Glomerular visceral epithelial cell (primary cell): ENCODE data around the gene TRAPPC13.
"Not testable (repeated sequence)": the region's sequence is repeated elsewhere in the genome, so short reads cannot be mapped to it uniquely, and the experiment has no call there.

Experiments
- DNase-seq: peaks from one replicate; pipeline ENCODE4 v3.0.0-alpha.2; 2016; ENCODE audit errors: extremely low spot score

TRAPPC13 gene, protein sequence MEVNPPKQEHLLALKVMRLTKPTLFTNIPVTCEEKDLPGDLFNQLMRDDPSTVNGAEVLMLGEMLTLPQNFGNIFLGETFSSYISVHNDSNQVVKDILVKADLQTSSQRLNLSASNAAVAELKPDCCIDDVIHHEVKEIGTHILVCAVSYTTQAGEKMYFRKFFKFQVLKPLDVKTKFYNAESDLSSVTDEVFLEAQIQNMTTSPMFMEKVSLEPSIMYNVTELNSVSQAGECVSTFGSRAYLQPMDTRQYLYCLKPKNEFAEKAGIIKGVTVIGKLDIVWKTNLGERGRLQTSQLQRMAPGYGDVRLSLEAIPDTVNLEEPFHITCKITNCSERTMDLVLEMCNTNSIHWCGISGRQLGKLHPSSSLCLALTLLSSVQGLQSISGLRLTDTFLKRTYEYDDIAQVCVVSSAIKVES

DNA sequence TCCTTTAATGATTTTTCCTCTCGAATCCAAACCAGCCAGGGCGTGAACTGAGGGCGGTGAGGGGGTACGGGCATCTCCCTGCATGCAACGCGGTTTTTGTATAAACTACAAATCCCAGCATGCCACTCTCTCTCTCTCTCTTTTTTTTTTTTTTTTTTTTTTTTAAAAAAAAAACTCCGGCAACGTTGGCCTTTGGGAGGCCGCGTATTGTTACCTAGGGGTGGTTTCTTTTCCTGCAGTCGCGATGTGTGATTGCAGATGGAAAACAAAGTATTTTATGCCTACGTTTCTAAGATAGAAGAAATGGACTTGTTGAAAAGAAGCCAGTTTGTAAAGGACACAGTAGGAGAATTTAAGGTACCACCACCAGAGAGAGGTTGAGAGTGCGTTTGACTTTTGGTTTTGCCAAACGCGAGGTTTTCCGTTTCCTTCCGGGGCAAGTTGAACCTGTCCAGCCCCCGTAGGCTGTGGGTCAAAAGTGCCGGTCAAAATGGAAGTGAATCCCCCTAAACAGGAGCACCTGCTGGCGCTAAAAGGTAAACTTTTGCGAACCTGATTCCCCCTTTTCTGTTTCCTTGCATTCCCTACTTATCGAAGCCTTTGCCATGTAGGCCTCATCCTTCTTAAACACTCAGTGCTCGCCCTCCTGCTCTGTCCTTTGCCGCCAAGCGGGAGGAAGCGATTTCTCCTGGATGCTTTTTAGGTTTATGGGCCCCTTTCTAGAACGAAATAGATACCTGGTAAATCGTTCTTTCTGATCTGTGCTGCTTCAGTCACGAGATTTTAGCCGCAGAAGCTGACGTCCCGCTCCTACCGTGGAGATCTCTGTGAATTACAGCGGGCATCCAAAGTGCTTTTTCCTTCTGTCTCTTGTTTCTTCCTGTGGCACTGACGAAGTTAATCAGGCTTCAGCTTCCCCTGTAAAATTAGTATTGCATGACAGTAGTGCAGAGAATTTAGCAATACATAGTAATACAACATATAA, at the start of gene TRAPPC13, which contains the start of gene SHLD3:
TSS of gene TRAPPC13 (plus strand) at position 457 of the 985 bp plus-strand sequence. CDS start at position 491, 34 bp downstream.
TSS of gene SHLD3 (plus strand) at position 457 of the 985 bp plus-strand sequence. CDS start 4,561 bp downstream, outside the sequence.
- DNase-seq, result peak; percentile 88

DNA sequence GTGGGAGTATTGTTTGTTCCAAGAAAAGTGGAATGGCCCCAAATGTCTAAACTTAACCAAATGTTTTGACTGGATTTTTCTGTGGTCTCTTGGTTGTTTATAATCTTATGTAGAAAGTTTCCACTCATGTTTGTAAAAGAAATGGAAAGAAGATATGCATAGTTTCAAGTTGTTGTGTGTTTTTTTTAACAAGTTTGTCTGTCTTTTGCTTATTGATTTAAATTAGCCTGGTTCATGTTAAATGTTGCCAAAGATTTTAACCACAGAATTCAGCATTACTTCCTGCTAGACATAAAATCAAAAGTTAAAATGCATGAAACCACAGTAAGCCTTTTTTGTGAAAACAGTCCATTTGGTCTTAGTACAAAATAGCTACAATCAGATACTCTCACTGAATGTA, 47.7 kb upstream of the TRAPPC13 start:
- DNase-seq, result no peak

DNA sequence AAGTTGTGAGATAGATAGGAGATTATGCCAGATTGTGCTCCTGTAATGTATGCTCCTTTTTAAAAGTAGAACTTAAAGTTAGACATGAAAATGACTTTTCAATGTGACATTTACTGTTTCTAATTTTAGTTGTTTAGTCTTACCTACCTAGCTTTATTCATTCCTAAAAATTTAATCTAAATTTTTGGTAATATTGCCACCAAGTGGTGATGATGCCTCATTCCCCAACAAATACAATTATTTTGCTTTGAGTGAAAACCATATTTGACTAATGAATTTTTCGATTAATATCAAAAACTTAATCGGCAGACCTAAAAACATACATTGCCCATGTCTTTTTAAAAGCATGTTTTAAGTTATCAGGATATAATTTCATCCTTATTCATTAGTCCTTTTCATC, 36.1 kb upstream of the TRAPPC13 start:
- no peak for DNase-seq

DNA sequence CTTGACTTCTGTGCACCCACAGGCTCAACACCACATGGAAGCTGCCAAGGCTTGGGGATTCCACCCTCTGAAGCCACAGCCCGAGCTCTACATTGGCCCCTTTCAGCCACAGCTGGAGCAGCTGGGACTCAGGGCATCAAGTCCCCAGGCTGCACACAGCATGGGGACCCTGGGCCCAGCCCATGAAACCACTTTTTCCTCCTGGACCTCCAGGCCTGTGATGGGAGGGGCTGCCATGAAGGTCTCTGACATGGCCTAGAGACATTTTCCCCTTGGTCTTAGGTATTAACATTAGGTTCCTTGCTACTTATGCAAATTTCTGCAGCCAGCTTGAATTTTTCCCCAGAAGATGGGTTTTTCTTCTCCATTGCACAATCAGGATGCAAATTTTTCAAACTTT, 23.1 kb upstream of the TRAPPC13 start:
- not testable (repeated sequence) for DNase-seq

GRCh38 chr5:65611524-65611923, 13.3 kb upstream of the TRAPPC13 start:
- DNase-seq, result peak; percentile 72

- no peak for DNase-seq
These were observed 12.4 kb upstream of the TRAPPC13 start for GRCh38 chr5:65612298-65612907.

- no peak for DNase-seq
These were observed 4.8 kb upstream of the TRAPPC13 start for GRCh38 chr5:65620021-65620420.

DNA sequence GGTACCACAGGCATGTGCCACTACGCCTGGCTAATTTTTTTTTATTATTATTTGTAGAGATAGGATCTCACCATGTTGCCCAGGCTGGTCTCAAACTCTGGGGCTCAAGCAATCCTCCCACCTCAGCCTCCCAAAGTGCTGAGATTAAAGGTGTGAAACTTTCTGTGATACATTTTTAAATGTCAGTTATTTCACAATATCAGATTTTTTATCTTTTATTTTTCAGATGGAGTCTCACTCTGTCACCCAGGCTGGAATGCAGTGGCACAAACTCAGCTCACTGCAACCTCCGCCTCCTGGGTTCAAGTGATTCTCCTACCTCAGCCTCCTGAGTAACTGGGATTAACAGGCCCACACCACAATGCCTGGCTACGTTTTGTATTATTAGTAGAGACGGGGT, 2.9 kb upstream of the TRAPPC13 start:
- not testable (repeated sequence) for DNase-seq

DNA sequence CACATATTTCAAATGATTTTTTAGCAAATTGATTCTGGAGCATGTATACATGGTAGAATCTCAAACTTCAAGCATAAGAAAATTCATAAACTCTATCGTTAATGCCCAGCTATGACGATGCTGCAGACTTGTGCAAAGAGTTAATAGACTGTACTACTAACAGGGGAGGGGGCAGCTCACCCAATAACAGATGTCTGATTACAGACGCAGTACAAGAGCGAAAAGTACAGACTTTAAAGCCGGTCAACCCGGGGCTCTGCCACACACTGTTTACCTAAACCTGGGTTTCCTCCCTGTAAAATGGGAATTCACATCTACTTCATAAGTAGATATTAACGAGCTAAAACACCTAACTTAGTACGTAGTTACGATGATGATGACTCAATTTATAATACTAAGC, 1.3 kb upstream of the TRAPPC13 start:
- no peak for DNase-seq

GRCh38 chr5:65624025-65624570, 729 bp upstream of the TRAPPC13 start, which contains the start of gene TRIM23:
Gene TRIM23 (minus strand): TSS chr5:65624333. CDS start chr5:65624274, 59 bp downstream.
- DNase-seq, result peak; percentile 93

- no peak for DNase-seq
These were observed 916 bp downstream of the TRAPPC13 start for GRCh38 chr5:65625743-65626142.

GRCh38 chr5:65630981-65631380, 6.2 kb downstream of the TRAPPC13 start:
- no peak for DNase-seq

DNA sequence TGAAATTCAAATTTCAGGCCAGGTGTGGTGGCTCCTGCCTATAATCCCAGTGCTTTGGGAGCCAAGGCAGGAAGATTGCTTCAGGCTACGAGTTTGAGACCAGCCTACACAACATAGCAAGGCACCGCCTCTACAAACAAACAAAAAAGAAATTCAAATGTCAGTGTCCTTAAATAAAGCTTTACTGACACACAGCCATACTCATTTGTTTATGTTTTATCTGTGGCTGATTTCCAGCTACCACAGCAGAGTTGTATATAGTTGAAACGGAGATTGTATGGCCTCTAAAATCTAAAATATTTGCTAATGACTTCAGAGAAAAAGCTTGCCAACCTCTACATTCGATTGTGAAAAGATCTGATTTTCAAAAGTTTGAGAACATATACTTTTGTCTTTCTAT, 15.4 kb downstream of the TRAPPC13 start:
- DNase-seq, result no peak

- no peak for DNase-seq
These were observed 22.1 kb downstream of the TRAPPC13 start for GRCh38 chr5:65646938-65647337.

DNA sequence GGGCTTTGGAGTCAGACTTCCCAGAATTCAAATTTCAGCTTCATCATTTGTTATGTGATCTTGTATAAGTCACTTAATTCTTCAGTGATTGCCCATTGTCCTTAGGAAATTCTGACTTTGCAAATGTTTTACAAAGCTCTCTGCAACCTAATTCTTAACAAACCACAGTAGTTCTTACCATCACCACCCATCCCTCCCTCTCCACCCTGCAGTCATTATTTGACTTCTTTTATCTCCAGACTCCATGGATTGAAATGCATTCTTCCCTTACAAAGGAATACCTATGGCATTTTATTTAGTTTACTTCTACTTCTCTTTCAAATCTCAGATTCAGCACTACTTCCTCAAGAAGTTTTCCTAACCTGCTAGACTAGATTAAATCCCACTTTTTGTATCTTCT, 23.1 kb downstream of the TRAPPC13 start:
- no peak for DNase-seq

DNA sequence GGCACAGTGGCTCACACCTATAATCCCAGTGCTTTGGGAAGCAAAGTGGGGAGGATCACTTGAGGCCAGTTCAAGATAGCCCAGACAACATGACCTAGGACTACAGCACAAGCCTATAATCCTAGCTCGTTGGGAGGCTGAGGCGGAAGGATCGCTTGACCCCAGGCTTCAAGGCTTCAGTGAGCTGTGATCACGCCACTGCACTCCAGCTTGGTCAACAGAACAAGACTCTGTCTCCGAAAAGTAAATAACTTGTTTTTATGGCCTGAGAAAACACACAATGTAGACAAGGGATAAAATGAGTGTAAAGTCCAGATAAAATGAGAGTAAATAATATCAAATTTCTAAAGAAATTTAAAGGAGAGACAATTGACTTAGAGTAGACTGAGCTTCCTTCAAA, 26.3 kb downstream of the TRAPPC13 start:
- DNase-seq, result no peak

GRCh38 chr5:65654713-65655112, 29.9 kb downstream of the TRAPPC13 start:
- DNase-seq, result no peak

DNA sequence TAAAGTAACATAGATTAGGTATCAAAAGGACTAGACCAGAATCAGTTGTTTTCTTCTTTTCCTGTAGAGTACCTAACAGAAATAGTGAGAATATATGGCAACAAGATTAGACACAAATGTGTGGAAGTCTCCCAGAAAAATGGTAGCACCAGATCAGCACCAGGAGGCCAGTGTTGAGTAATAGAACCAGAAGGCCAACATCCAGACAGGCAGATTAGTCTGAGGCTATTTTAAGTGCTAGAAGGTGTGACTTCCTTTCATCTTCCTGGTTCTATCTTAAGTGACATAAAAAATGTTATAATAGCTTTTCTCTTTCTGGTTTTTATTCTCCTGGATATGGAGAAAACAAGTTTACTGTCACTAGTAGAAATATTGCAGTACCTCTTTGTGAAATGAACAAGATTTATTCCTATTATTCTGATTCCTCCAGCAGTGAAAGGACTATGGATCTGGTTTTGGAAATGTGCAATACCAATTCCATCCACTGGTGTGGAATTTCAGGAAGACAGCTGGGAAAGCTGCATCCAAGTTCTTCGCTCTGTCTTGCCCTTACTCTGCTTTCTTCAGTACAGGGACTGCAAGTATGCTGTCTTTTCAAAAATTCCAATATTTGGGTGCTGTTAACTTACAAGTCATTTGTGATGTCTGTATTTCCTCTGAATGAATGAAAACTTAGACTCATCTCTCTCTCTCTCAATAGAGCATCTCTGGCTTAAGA, 39.1 kb downstream of the TRAPPC13 start:
- peak; percentile 9 for DNase-seq

DNA sequence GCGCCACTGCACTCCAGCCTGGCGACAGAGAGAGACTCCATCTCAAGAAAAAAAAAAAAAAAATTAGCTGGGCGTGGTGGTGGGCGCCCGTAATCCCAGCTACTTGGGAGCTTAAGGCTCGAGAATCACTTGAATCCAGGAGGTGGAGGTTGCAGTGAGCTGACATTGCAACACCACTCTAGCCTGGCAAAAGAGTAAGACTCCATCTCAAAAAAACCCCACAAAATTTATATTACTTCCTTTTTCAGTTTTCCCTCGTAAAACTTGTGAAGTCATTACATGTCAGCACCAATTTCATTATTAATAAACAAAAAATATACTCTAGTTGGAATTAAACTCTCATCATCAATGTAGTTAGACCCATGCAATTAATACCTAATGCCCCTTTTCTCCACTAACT, 43.9 kb downstream of the TRAPPC13 start:
- DNase-seq, result no peak

DNA sequence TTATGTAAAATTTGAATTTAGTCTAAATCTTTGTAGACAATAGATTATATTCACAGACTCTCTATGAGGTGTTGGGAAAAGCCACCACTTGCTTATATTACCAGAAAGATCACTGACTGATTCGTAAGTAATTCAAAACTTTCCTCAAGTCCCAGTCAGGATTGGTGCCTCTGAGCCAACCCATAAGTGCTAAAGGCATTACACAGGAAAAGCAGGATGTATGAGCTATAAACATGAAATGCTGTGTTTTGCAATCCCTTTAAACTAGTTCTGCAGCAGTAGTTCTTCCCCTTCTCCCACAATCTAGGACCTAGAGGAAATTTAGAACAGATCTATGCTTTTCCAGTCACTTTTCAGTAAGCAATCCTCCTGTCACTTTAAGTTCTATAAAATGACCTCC, 48.0 kb downstream of the TRAPPC13 start:
- DNase-seq, result no peak

DNA sequence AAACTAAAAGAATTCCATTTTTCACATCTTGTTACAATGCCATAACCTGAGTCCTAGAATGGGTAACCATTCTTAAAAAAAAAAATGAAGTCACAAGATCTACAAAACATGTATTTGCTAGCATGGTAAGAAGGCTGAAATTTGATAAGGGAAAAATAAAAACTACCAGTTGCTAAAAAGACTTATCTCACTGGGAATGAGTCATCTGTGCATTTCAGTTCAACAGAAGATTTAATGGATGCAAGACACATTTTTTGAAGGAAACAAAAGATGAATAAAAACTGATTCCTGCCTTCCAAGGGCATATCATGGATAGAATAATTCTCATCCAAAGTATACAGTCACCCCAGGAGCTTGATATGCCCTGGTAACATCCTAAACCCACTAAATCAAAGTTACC, 49.9 kb downstream of the TRAPPC13 start:
- no peak for DNase-seq
